Measurements from ENCODE around the gene ALDOB.

DNA sequence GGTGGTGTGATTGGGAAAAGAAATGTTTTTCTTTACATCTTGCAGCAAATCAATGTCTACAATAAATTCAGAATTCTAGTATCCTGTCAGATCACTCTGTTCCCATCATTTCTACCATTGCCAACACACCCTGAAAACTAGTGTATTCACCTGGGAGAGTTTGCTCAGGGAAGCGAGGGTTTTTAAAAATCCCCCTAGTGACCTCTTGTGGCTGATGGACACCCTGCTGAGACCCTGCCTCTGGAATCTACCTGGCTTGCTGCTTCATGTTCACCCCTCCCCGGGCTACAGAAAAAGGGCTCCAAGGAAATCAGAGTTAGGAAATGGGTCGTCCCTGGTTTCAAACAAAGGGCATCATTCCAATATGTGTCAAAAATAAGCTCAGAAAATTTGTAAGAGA lies 21.4 kb upstream of the ALDOB start:
- peak; percentile 33 for TF ChIP-seq CTCF (IDR thresholded peaks at IDR 0.05; ENCODE audit: low read depth, low read length, poor library complexity, severe bottlenecking)
- no peak for TF ChIP-seq EZH2phosphoT487 (IDR thresholded peaks at IDR 0.05; ENCODE audit: borderline replicate concordance, low read length)
